Measurements from ENCODE around the gene SERP2.

SERP2 gene

GRCh38 chr13:44373247-44373600 lies 400 bp upstream of the SERP2 start:
- Histone ChIP-seq H3K27me3 (no peaks in the 10 kb centered on the region), H3K36me3 (no peaks in the 10 kb centered on the region), H3K4me1 (peaks cover 0 to 26% (median 14%) of the 10 kb centered on the region in 4 donors), H3K9me3 (no peaks in the 10 kb centered on the region), H3K27ac (peak overlapping the region; percentile 64 to 79), H3K4me3 (peak overlapping the region; percentile 72 to 77)
- intact Hi-C loops (cut with DNase I; ENCODE audit: low total_unique reads): no loop called here
- no peak for TF ChIP-seq CTCF (IDR thresholded peaks at IDR 0.05)
- DNase-seq: no peak

- DNase-seq: no peak
- Histone ChIP-seq H3K36me3 (no peaks in the 10 kb centered on the region), H3K4me1 (peaks cover 0 to 22% (median 12%) of the 10 kb centered on the region in 4 donors), H3K27ac (peak overlapping the region; percentile 64 to 79), H3K4me3 (peak overlapping the region; percentile 72 to 77), H3K9me3 (no peaks in the 10 kb centered on the region), H3K27me3 (no peaks in the 10 kb centered on the region)
- intact Hi-C loops (cut with DNase I; ENCODE audit: low total_unique reads): no loop called here
- no peak for TF ChIP-seq CTCF (IDR thresholded peaks at IDR 0.05)
Observed at GRCh38 chr13:44374348-44374712, 706 bp downstream of the SERP2 start.

GRCh38 chr13:44378277-44378676 lies 4.7 kb downstream of the SERP2 start:
- no peak for TF ChIP-seq CTCF (IDR thresholded peaks at IDR 0.05)
- intact Hi-C loops (cut with DNase I; ENCODE audit: low total_unique reads): no loop called here

GRCh38 chr13:44379885-44380284 lies 6.3 kb downstream of the SERP2 start:
- intact Hi-C loops (cut with DNase I; ENCODE audit: low total_unique reads): no loop called here
- no peak overlapping the region for H3K4me3 ChIP-seq
- no peak for DNase-seq
- no peaks in the 10 kb centered on the region for H3K9me3 ChIP-seq
- H3K4me1 ChIP-seq: no peaks in the 10 kb centered on the region
- no peaks in the 10 kb centered on the region for H3K27me3 ChIP-seq
- H3K27ac ChIP-seq: no peak overlapping the region
- H3K36me3 ChIP-seq: peaks cover 0 to 6% (median 6%) of the 10 kb centered on the region in 3 donors
- no peak for TF ChIP-seq CTCF (IDR thresholded peaks at IDR 0.05)

More at GRCh38 chr13:44378277-44378676, 4.7 kb downstream of the SERP2 start:
- Histone ChIP-seq H3K27ac (no peak overlapping the region), H3K27me3 (no peaks in the 10 kb centered on the region), H3K36me3 (peaks cover 0 to 6% (median 6%) of the 10 kb centered on the region in 3 donors), H3K4me3 (no peak overlapping the region), H3K9me3 (no peaks in the 10 kb centered on the region), H3K4me1 (peaks cover 0 to 10% (median 4%) of the 10 kb centered on the region in 4 donors)
- no peak for DNase-seq

- H3K36me3 ChIP-seq: peaks cover 0 to 6% (median 6%) of the 10 kb centered on the region in 3 donors
- H3K27me3 ChIP-seq: no peaks in the 10 kb centered on the region
- no peaks in the 10 kb centered on the region for H3K4me1 ChIP-seq
- no peak for DNase-seq
- H3K27ac ChIP-seq: no peak overlapping the region
- no peak for TF ChIP-seq CTCF (IDR thresholded peaks at IDR 0.05)
- no peak overlapping the region for H3K4me3 ChIP-seq
- H3K9me3 ChIP-seq: no peaks in the 10 kb centered on the region
- intact Hi-C loops (cut with DNase I; ENCODE audit: low total_unique reads): no loop called here
Observed at GRCh38 chr13:44380404-44381165, 7.0 kb downstream of the SERP2 start.
